ENCODE data around the gene FAM184A. TPM values are rescaled to one million over a fixed set of nuclear protein-coding genes. Genes with fewer than 3 reads are reported as not detected.
A peak's percentile ranks its signal among the peaks of the same experiment; 100 is the strongest.

The FAM184A gene
- total and polyA plus RNA-seq, 8 donors: 13.3 to 120 (median 88.2) TPM

- Histone ChIP-seq H3K4me1 (no peaks in the 10 kb centered on the region), H3K4me3 (no peak overlapping the region), H3K27ac (no peak overlapping the region), H3K36me3 (no peaks in the 10 kb centered on the region), H3K9me3 (no peaks in the 10 kb centered on the region), H3K27me3 (no peaks in the 10 kb centered on the region)
- ATAC-seq: no peak
- intact Hi-C loops (cut with DNase I): no loop called here
- no peak for DNase-seq
- peak in 1 of 2 donors; percentile 13 for TF ChIP-seq CTCF (IDR thresholded peaks at IDR 0.05)
Observed at GRCh38 chr6:118963003-118963402, 115.5 kb downstream of the FAM184A start.

GRCh38 chr6:118959903-118960302, 118.6 kb downstream of the FAM184A start:
- no peaks in the 10 kb centered on the region for H3K36me3 ChIP-seq
- ATAC-seq: peak; percentile 95
- no peak overlapping the region for H3K4me3 ChIP-seq
- intact Hi-C loops (cut with DNase I): no loop called here
- no peak for DNase-seq
- no peak for TF ChIP-seq CTCF (IDR thresholded peaks at IDR 0.05)
- H3K27me3 ChIP-seq: no peaks in the 10 kb centered on the region
- H3K4me1 ChIP-seq: no peaks in the 10 kb centered on the region
- H3K9me3 ChIP-seq: no peaks in the 10 kb centered on the region
- H3K27ac ChIP-seq: no peak overlapping the region

- H3K4me3 ChIP-seq: no peak overlapping the region
- no peak for ATAC-seq
- no peaks in the 10 kb centered on the region for H3K36me3 ChIP-seq
- TF ChIP-seq CTCF (IDR thresholded peaks at IDR 0.05): no peak
- no peak overlapping the region for H3K27ac ChIP-seq
- intact Hi-C loops (cut with DNase I): no loop called here
- peak in 2 of 4 donors; percentile 10 to 34 for DNase-seq
- H3K4me1 ChIP-seq: no peaks in the 10 kb centered on the region
- no peaks in the 10 kb centered on the region for H3K27me3 ChIP-seq
- no peaks in the 10 kb centered on the region for H3K9me3 ChIP-seq
Observed at GRCh38 chr6:118953391-118953790, 125.1 kb downstream of the FAM184A start.

GRCh38 chr6:118952683-118953082, 125.8 kb downstream of the FAM184A start:
- DNase-seq (no peak), ATAC-seq (no peak)
- H3K36me3 ChIP-seq: no peaks in the 10 kb centered on the region
- H3K27ac ChIP-seq: no peak overlapping the region
- TF ChIP-seq CTCF (IDR thresholded peaks at IDR 0.05): no peak
- intact Hi-C loops (cut with DNase I): no loop called here
- no peaks in the 10 kb centered on the region for H3K27me3 ChIP-seq
- no peak overlapping the region for H3K4me3 ChIP-seq
- H3K9me3 ChIP-seq: no peaks in the 10 kb centered on the region
- no peaks in the 10 kb centered on the region for H3K4me1 ChIP-seq

GRCh38 chr6:118945217-118945616, 133.2 kb downstream of the FAM184A start:
- Histone ChIP-seq H3K4me3 (no peak overlapping the region), H3K27ac (no peak overlapping the region), H3K27me3 (no peaks in the 10 kb centered on the region), H3K9me3 (peaks cover 0 to 13% of the 10 kb centered on the region in 2 donors), H3K36me3 (no peaks in the 10 kb centered on the region), H3K4me1 (no peaks in the 10 kb centered on the region)
- no peak for ATAC-seq
- intact Hi-C loops (cut with DNase I): no loop called here
- no peak for TF ChIP-seq CTCF (IDR thresholded peaks at IDR 0.05)
- no peak for DNase-seq
